ENCODE measurements around the gene OSBPL9.

OSBPL9 gene

GRCh38 chr1:51714374-51715019, 97.6 kb downstream of the OSBPL9 start:
- Mint-ChIP-seq H3K4me1 (peaks cover 15% of the 10 kb centered on the region), H3K9me3 (no peaks in the 10 kb centered on the region), H3K27me3 (no peaks in the 10 kb centered on the region), H3K27ac (ENCODE audit: low read depth) (no peak overlapping the region), H3K4me3 (no peak overlapping the region), H3K36me3 (ENCODE audit: insufficient read depth) (peaks cover 3% of the 10 kb centered on the region)
- no peak for ATAC-seq (replicated peaks; ENCODE audit: extremely low read depth, poor library complexity, severe bottlenecking)
- DNase-seq (ENCODE audit: low spot score in 2 of 2), result no peak

GRCh38 chr1:51715369-51715768, 98.5 kb downstream of the OSBPL9 start:
- peaks cover 3% of the 10 kb centered on the region for H3K36me3 Mint-ChIP-seq (ENCODE audit: insufficient read depth)
- H3K4me3 Mint-ChIP-seq, result no peak overlapping the region
- DNase-seq (ENCODE audit: low spot score in 2 of 2), result no peak
- ATAC-seq (replicated peaks; ENCODE audit: extremely low read depth, poor library complexity, severe bottlenecking), result no peak
- H3K4me1 Mint-ChIP-seq, result peaks cover 15% of the 10 kb centered on the region
- no peak overlapping the region for H3K27ac Mint-ChIP-seq (ENCODE audit: low read depth)
- H3K9me3 Mint-ChIP-seq, result no peaks in the 10 kb centered on the region
- H3K27me3 Mint-ChIP-seq, result no peaks in the 10 kb centered on the region

GRCh38 chr1:51716746-51717145, 99.9 kb downstream of the OSBPL9 start:
- DNase-seq (ENCODE audit: low spot score in 2 of 2) (no peak), ATAC-seq (replicated peaks; ENCODE audit: extremely low read depth, poor library complexity, severe bottlenecking) (no peak)
- Mint-ChIP-seq H3K4me1 (peaks cover 15% of the 10 kb centered on the region), H3K36me3 (ENCODE audit: insufficient read depth) (peaks cover 3% of the 10 kb centered on the region), H3K9me3 (no peaks in the 10 kb centered on the region), H3K4me3 (no peak overlapping the region), H3K27ac (ENCODE audit: low read depth) (no peak overlapping the region), H3K27me3 (no peaks in the 10 kb centered on the region)

- Mint-ChIP-seq H3K27me3 (no peaks in the 10 kb centered on the region), H3K4me1 (peaks cover 15% of the 10 kb centered on the region), H3K27ac (ENCODE audit: low read depth) (no peak overlapping the region), H3K9me3 (no peaks in the 10 kb centered on the region), H3K36me3 (ENCODE audit: insufficient read depth) (peaks cover 3% of the 10 kb centered on the region), H3K4me3 (no peak overlapping the region)
- no peak for DNase-seq (ENCODE audit: low spot score in 2 of 2)
- ATAC-seq (replicated peaks; ENCODE audit: extremely low read depth, poor library complexity, severe bottlenecking), result no peak
Observed at GRCh38 chr1:51717842-51718241, 101.0 kb downstream of the OSBPL9 start.

- Mint-ChIP-seq H3K27me3 (no peaks in the 10 kb centered on the region), H3K27ac (ENCODE audit: low read depth) (peak overlapping the region; percentile 15), H3K4me3 (no peak overlapping the region), H3K9me3 (no peaks in the 10 kb centered on the region), H3K36me3 (ENCODE audit: insufficient read depth) (peaks cover 6% of the 10 kb centered on the region), H3K4me1 (peaks cover 15% of the 10 kb centered on the region)
- no peak for DNase-seq (ENCODE audit: low spot score in 2 of 2)
- ATAC-seq (replicated peaks; ENCODE audit: extremely low read depth, poor library complexity, severe bottlenecking), result no peak
Observed at GRCh38 chr1:51719146-51719545, 102.3 kb downstream of the OSBPL9 start.

- Mint-ChIP-seq H3K4me3 (no peak overlapping the region), H3K27ac (ENCODE audit: low read depth) (no peak overlapping the region), H3K36me3 (ENCODE audit: insufficient read depth) (peaks cover 15% of the 10 kb centered on the region), H3K9me3 (no peaks in the 10 kb centered on the region), H3K4me1 (peaks cover 18% of the 10 kb centered on the region), H3K27me3 (no peaks in the 10 kb centered on the region)
- ATAC-seq (replicated peaks; ENCODE audit: extremely low read depth, poor library complexity, severe bottlenecking) (no peak), DNase-seq (ENCODE audit: low spot score in 2 of 2) (no peak)
Observed at GRCh38 chr1:51724797-51725196, 107.9 kb downstream of the OSBPL9 start.

- Mint-ChIP-seq H3K9me3 (no peaks in the 10 kb centered on the region), H3K4me1 (peaks cover 24% of the 10 kb centered on the region), H3K27me3 (no peaks in the 10 kb centered on the region), H3K36me3 (ENCODE audit: insufficient read depth) (peaks cover 15% of the 10 kb centered on the region), H3K27ac (ENCODE audit: low read depth) (no peak overlapping the region), H3K4me3 (no peak overlapping the region)
- no peak for DNase-seq (ENCODE audit: low spot score in 2 of 2)
- ATAC-seq (replicated peaks; ENCODE audit: extremely low read depth, poor library complexity, severe bottlenecking), result no peak
Observed at GRCh38 chr1:51726051-51726450, 109.2 kb downstream of the OSBPL9 start.

GRCh38 chr1:51726544-51727225, 109.8 kb downstream of the OSBPL9 start:
- no peaks in the 10 kb centered on the region for H3K27me3 Mint-ChIP-seq
- H3K4me1 Mint-ChIP-seq, result peaks cover 24% of the 10 kb centered on the region
- no peak overlapping the region for H3K4me3 Mint-ChIP-seq
- ATAC-seq (replicated peaks; ENCODE audit: extremely low read depth, poor library complexity, severe bottlenecking) (no peak), DNase-seq (ENCODE audit: low spot score in 2 of 2) (no peak)
- no peaks in the 10 kb centered on the region for H3K9me3 Mint-ChIP-seq
- H3K27ac Mint-ChIP-seq (ENCODE audit: low read depth), result no peak overlapping the region
- H3K36me3 Mint-ChIP-seq (ENCODE audit: insufficient read depth), result peaks cover 15% of the 10 kb centered on the region

- H3K9me3 Mint-ChIP-seq, result no peaks in the 10 kb centered on the region
- H3K4me3 Mint-ChIP-seq, result no peak overlapping the region
- H3K27me3 Mint-ChIP-seq, result no peaks in the 10 kb centered on the region
- DNase-seq (ENCODE audit: low spot score in 2 of 2) (no peak), ATAC-seq (replicated peaks; ENCODE audit: extremely low read depth, poor library complexity, severe bottlenecking) (no peak)
- H3K27ac Mint-ChIP-seq (ENCODE audit: low read depth), result no peak overlapping the region
- peaks cover 15% of the 10 kb centered on the region for H3K36me3 Mint-ChIP-seq (ENCODE audit: insufficient read depth)
- H3K4me1 Mint-ChIP-seq, result peaks cover 24% of the 10 kb centered on the region
Observed at GRCh38 chr1:51727366-51727765, 110.5 kb downstream of the OSBPL9 start.

- peak overlapping the region; percentile 86 for H3K4me3 Mint-ChIP-seq
- H3K27ac Mint-ChIP-seq (ENCODE audit: low read depth), result peak overlapping the region; percentile 20
- DNase-seq (ENCODE audit: low spot score in 2 of 2) (no peak), ATAC-seq (replicated peaks; ENCODE audit: extremely low read depth, poor library complexity, severe bottlenecking) (no peak)
- H3K36me3 Mint-ChIP-seq (ENCODE audit: insufficient read depth), result peaks cover 12% of the 10 kb centered on the region
- no peaks in the 10 kb centered on the region for H3K9me3 Mint-ChIP-seq
- H3K4me1 Mint-ChIP-seq, result peaks cover 32% of the 10 kb centered on the region
- no peaks in the 10 kb centered on the region for H3K27me3 Mint-ChIP-seq
Observed at GRCh38 chr1:51728611-51729155, 111.8 kb downstream of the OSBPL9 start.

GRCh38 chr1:51729156-51729823, 112.4 kb downstream of the OSBPL9 start:
- H3K9me3 Mint-ChIP-seq, result no peaks in the 10 kb centered on the region
- H3K4me3 Mint-ChIP-seq, result peak overlapping the region; percentile 86
- DNase-seq (ENCODE audit: low spot score in 2 of 2) (peak; percentile 81 to 86), ATAC-seq (replicated peaks; ENCODE audit: extremely low read depth, poor library complexity, severe bottlenecking) (peak; percentile 91)
- no peaks in the 10 kb centered on the region for H3K27me3 Mint-ChIP-seq
- peaks cover 32% of the 10 kb centered on the region for H3K4me1 Mint-ChIP-seq
- H3K27ac Mint-ChIP-seq (ENCODE audit: low read depth), result peak overlapping the region; percentile 20
- H3K36me3 Mint-ChIP-seq (ENCODE audit: insufficient read depth), result peaks cover 12% of the 10 kb centered on the region

GRCh38 chr1:51729824-51730301, 113.0 kb downstream of the OSBPL9 start:
- no peaks in the 10 kb centered on the region for H3K9me3 Mint-ChIP-seq

More at GRCh38 chr1:51729824-51730301, 113.0 kb downstream of the OSBPL9 start:
- Mint-ChIP-seq H3K4me1 (peaks cover 32% of the 10 kb centered on the region), H3K4me3 (peak overlapping the region; percentile 86), H3K27me3 (no peaks in the 10 kb centered on the region), H3K36me3 (ENCODE audit: insufficient read depth) (peaks cover 12% of the 10 kb centered on the region), H3K27ac (ENCODE audit: low read depth) (peak overlapping the region; percentile 20)
- ATAC-seq (replicated peaks; ENCODE audit: extremely low read depth, poor library complexity, severe bottlenecking), result peak; percentile 10
- DNase-seq (ENCODE audit: low spot score in 2 of 2), result no peak
